ENCODE measurements around the gene FAM135A. TPM values are rescaled to one million over a fixed set of nuclear protein-coding genes. Genes with fewer than 3 reads are reported as not detected.

The FAM135A gene
- total and polyA plus RNA-seq, 9 of the 15 experiments (the other 6 are each of a cell fraction or from before 2014, with no cell fraction given), result 7.4 to 32.9 (median 19.2) TPM

- TF ChIP-seq, protein P1, sequence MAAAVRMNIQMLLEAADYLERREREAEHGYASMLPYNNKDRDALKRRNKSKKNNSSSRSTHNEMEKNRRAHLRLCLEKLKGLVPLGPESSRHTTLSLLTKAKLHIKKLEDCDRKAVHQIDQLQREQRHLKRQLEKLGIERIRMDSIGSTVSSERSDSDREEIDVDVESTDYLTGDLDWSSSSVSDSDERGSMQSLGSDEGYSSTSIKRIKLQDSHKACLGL (CRISPR knock-in tag; IDR thresholded peaks at IDR 0.05; ENCODE audit: borderline replicate concordance, poor library complexity, severe bottlenecking), result no peak
- TF ChIP-seq TRIM28 (IDR thresholded peaks at IDR 0.05) (no peak), SP1 (CRISPR knock-in tag; IDR thresholded peaks at IDR 0.05) (peak; percentile 82), RAD51 (IDR thresholded peaks at IDR 0.05; ENCODE audit: borderline replicate concordance, low read depth) (no peak), GTF3C2 (IDR thresholded peaks at IDR 0.05; ENCODE audit: borderline replicate concordance, extremely low read depth, insufficient read length) (no peak), GABPB1 (CRISPR knock-in tag; IDR thresholded peaks at IDR 0.05) (peak; percentile 35; the same call in 1 of the 2 replicates), ZNF609 (CRISPR knock-in tag; IDR thresholded peaks at IDR 0.05; ENCODE audit: borderline replicate concordance) (no peak)
These were observed at the start of gene FAM135A (continued) for GRCh38 chr6:70413114-70413991.
